ENCODE results near the gene OR2AE1. TPM values are rescaled to one million over a fixed set of nuclear protein-coding genes. Genes with fewer than 3 reads are reported as not detected.
"Not testable (repeated sequence)": the region's sequence is repeated elsewhere in the genome, so short reads cannot be mapped to it uniquely, and the experiment has no call there.

The OR2AE1 gene
- total and polyA plus RNA-seq, 2 of the 4 experiments (the other 2 are of a cell fraction): 0.17 to 0.18 TPM

DNA sequence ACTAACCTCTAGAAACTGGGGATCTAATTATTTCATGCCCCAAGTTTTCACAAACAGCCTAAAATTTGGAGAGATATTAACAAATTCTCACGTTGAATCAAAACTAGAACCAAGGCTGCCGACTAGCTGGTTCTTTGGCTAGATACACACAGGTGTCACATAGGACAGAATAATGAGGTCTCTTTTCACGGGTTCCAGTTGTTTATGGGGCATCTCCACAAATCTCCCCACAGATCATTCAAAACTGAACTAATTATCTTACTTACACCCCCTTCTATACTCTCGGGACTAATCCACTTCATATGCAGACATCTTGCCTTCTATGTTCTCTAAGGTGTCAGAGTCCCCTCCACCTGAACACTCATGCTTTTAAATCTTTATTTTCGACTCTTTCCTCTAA, 16.4 kb upstream of the OR2AE1 start:
- Histone ChIP-seq H3K9ac (ENCODE audit: low read depth, low read length) (no peak overlapping the region), H3K14ac (replicated peaks; ENCODE audit: low read depth, low read length) (no peak overlapping the region), H4K20me1 (ENCODE audit: insufficient read depth, low read length) (no peaks in the 10 kb centered on the region), H3K4ac (ENCODE audit: low read depth, low read length) (no peak overlapping the region), H2AFZ (replicated peaks; ENCODE audit: low read length, poor library complexity) (no peak overlapping the region), H2BK120ac (ENCODE audit: low read depth, low read length) (no peak overlapping the region), H3K27me3 (ENCODE audit: control insufficient read depth, insufficient read depth, low read length) (no peaks in the 10 kb centered on the region), H2BK5ac (ENCODE audit: low read depth, low read length, poor library complexity, severe bottlenecking) (no peak overlapping the region), H3K56ac (ENCODE audit: extremely low read depth, insufficient read depth, low read length) (no peak overlapping the region), H4K91ac (ENCODE audit: insufficient read depth, low read depth, low read length) (no peak overlapping the region), H3K27ac (ENCODE audit: insufficient read depth, low read length) (no peak overlapping the region), H3K18ac (ENCODE audit: low read depth, low read length) (no peak overlapping the region), H3K4me2 (ENCODE audit: low read depth, low read length) (no peak overlapping the region), H3K36me3 (ENCODE audit: control insufficient read depth, insufficient read depth, low read length) (peaks cover 10% of the 10 kb centered on the region), H4K8ac (ENCODE audit: low read depth in 2 of 2, low read length in 2 of 2) (no peak overlapping the region), H2BK20ac (ENCODE audit: low read depth, low read length) (no peak overlapping the region), H3K79me1 (ENCODE audit: low read depth in 1 of 2, low read length in 2 of 2) (no peaks in the 10 kb centered on the region), H3K9me3 (ENCODE audit: control insufficient read depth, insufficient read depth, low read length) (no peaks in the 10 kb centered on the region), H2AK9ac (replicated peaks; ENCODE audit: low read depth, low read length, poor library complexity) (no peak overlapping the region), H3K9me1 (ENCODE audit: insufficient read depth, low read length) (no peaks in the 10 kb centered on the region; the same call in 1 of the 2 replicates), H3K4me1 (ENCODE audit: control insufficient read depth, insufficient read depth, low read length) (no peaks in the 10 kb centered on the region), H4K5ac (ENCODE audit: low read depth, low read length) (no peak overlapping the region), H3K4me3 (ENCODE audit: insufficient read depth, low read depth, low read length) (no peak overlapping the region), H2BK15ac (ENCODE audit: low read depth, low read length) (no peak overlapping the region), H3K23ac (ENCODE audit: low read depth, low read length) (no peak overlapping the region), H2AK5ac (ENCODE audit: low read depth, low read length) (no peak overlapping the region)
- DNase-seq (no peak), ATAC-seq (ENCODE audit: low read depth) (no peak)
- dilution Hi-C loops (cut with HindIII; ENCODE audit: low sequenced_read_pairs, unreplicated experiment) (no loop called here), intact Hi-C loops (cut with micrococcal nuclease) (loop anchor here (10.0 kb wide), 1 partner anchor 258 kb away; no protein-coding TSS in a partner anchor), in situ Hi-C loops (cut with MboI; ENCODE audit: low sequenced_read_pairs) (no loop called here)
- CTCF ChIA-PET: no interaction called here
- BruUV-seq (replicated peaks): no TSS peak
- POLR2A ChIA-PET (ENCODE audit: unreplicated experiment): no interaction called here
- TF ChIP-seq CEBPB (IDR thresholded peaks at IDR 0.05; ENCODE audit: low read depth, low read length): no peak
- 69% methylated on average over 3 of the region's 5 CpGs; no CpG with 5 or more reads in 1 of the 2 experiments for WGBS, 2 experiments (ENCODE audit: extremely low coverage in 2 of 2, insufficient read length in 1 of 2)

- dilution Hi-C loops (cut with HindIII; ENCODE audit: low sequenced_read_pairs, unreplicated experiment); H3K9me3 ChIP-seq (ENCODE audit: control insufficient read depth, insufficient read depth, low read length); CTCF ChIA-PET; H3K9me1 ChIP-seq (ENCODE audit: insufficient read depth, low read length); H4K20me1 ChIP-seq (ENCODE audit: insufficient read depth, low read length); H2BK15ac ChIP-seq (ENCODE audit: low read depth, low read length); H2AK9ac ChIP-seq (replicated peaks; ENCODE audit: low read depth, low read length, poor library complexity); H3K4ac ChIP-seq (ENCODE audit: low read depth, low read length); H2AK5ac ChIP-seq (ENCODE audit: low read depth, low read length); H3K9ac ChIP-seq (ENCODE audit: low read depth, low read length); H3K23ac ChIP-seq (ENCODE audit: low read depth, low read length); H2BK20ac ChIP-seq (ENCODE audit: low read depth, low read length); H3K4me1 ChIP-seq (ENCODE audit: control insufficient read depth, insufficient read depth, low read length); H4K91ac ChIP-seq (ENCODE audit: insufficient read depth, low read depth, low read length); BruUV-seq (replicated peaks); H3K56ac ChIP-seq (ENCODE audit: extremely low read depth, insufficient read depth, low read length); H3K79me1 ChIP-seq (ENCODE audit: low read depth in 1 of 2, low read length in 2 of 2); DNase-seq; H2AFZ ChIP-seq (replicated peaks; ENCODE audit: low read length, poor library complexity); H2BK5ac ChIP-seq (ENCODE audit: low read depth, low read length, poor library complexity, severe bottlenecking); H4K5ac ChIP-seq (ENCODE audit: low read depth, low read length); H3K14ac ChIP-seq (replicated peaks; ENCODE audit: low read depth, low read length); in situ Hi-C loops (cut with MboI; ENCODE audit: low sequenced_read_pairs); H3K4me2 ChIP-seq (ENCODE audit: low read depth, low read length); H3K4me3 ChIP-seq (ENCODE audit: insufficient read depth, low read depth, low read length); POLR2A ChIA-PET (ENCODE audit: unreplicated experiment); H3K36me3 ChIP-seq (ENCODE audit: control insufficient read depth, insufficient read depth, low read length); H3K18ac ChIP-seq (ENCODE audit: low read depth, low read length); ATAC-seq (ENCODE audit: low read depth); H2BK120ac ChIP-seq (ENCODE audit: low read depth, low read length); H3K27me3 ChIP-seq (ENCODE audit: control insufficient read depth, insufficient read depth, low read length); H4K8ac ChIP-seq (ENCODE audit: low read depth in 2 of 2, low read length in 2 of 2); H3K27ac ChIP-seq (ENCODE audit: insufficient read depth, low read length): not testable (repeated sequence)
- WGBS, 2 experiments (ENCODE audit: extremely low coverage in 2 of 2, insufficient read length in 1 of 2): no CpG with 5 or more reads among the region's 2 CpGs
- intact Hi-C loops (cut with micrococcal nuclease): loop anchor here (10.0 kb wide), 1 partner anchor 256 kb away; no protein-coding TSS in a partner anchor
Observed at GRCh38 chr7:99890348-99890747, 13.5 kb upstream of the OR2AE1 start.
